ENCODE measurements around the gene CTDSP1. TPM values are rescaled to one million over a fixed set of nuclear protein-coding genes. Genes with fewer than 3 reads are reported as not detected.

CTDSP1 gene
- polyA plus RNA-seq, 1 donor from 2014 or later: 0.97 TPM

GRCh38 chr2:218435003-218435982 lies 35.6 kb downstream of the CTDSP1 start:
- H3K4me3 ChIP-seq (ENCODE audit: low read length): no peak overlapping the region
- H3K27ac ChIP-seq (ENCODE audit: low read length): no peak overlapping the region
- H3K27me3 ChIP-seq (ENCODE audit: insufficient read depth, low read depth, low read length): no peaks in the 10 kb centered on the region
- H3K79me2 ChIP-seq (replicated peaks; ENCODE audit: insufficient read depth, low read length): no peaks in the 10 kb centered on the region
- H3K36me3 ChIP-seq (ENCODE audit: insufficient read depth, low read length): no peaks in the 10 kb centered on the region
- H3K9ac ChIP-seq (ENCODE audit: low read length): no peak overlapping the region
- TF ChIP-seq EZH2 (IDR thresholded peaks at IDR 0.05; ENCODE audit: borderline replicate concordance, insufficient read depth, low read length, poor library complexity, severe bottlenecking): no peak
- no peak for TF ChIP-seq POLR2AphosphoS5 (IDR thresholded peaks at IDR 0.05)
- TF ChIP-seq EP300 (conservative IDR thresholded peaks at IDR 0.05; ENCODE audit: poor library complexity, severe bottlenecking): no peak
- no peak for TF ChIP-seq REST (IDR thresholded peaks at IDR 0.05; ENCODE audit: borderline replicate concordance)
- no peak for TF ChIP-seq SMC3 (conservative IDR thresholded peaks at IDR 0.05; ENCODE audit: poor library complexity)
- TF ChIP-seq RAD21 (conservative IDR thresholded peaks at IDR 0.05): no peak
- TF ChIP-seq MXI1 (conservative IDR thresholded peaks at IDR 0.05; ENCODE audit: poor library complexity, severe bottlenecking): no peak
- TF ChIP-seq CTCF (IDR thresholded peaks at IDR 0.05; ENCODE audit: poor library complexity, severe bottlenecking): no peak
- no peak for TF ChIP-seq TAF1 (IDR thresholded peaks at IDR 0.05; ENCODE audit: low read depth)
- no peaks in the 10 kb centered on the region for H3F3A ChIP-seq (ENCODE audit: insufficient read depth, low read length, poor library complexity, severe bottlenecking)
- no peaks in the 10 kb centered on the region for H4K20me1 ChIP-seq (ENCODE audit: insufficient read depth)
- H3K9me2 ChIP-seq (ENCODE audit: insufficient read depth, low read length): no peaks in the 10 kb centered on the region
- no peak overlapping the region for H3K4me2 ChIP-seq (ENCODE audit: low read length)
- no peaks in the 10 kb centered on the region for H3K9me3 ChIP-seq (ENCODE audit: low read length)
- H2AFZ ChIP-seq (ENCODE audit: low read depth, low read length): no peak overlapping the region

GRCh38 chr2:218436992-218437391 lies 37.3 kb downstream of the CTDSP1 start:
- H4K20me1 ChIP-seq (ENCODE audit: insufficient read depth): no peaks in the 10 kb centered on the region
- TF ChIP-seq EZH2 (IDR thresholded peaks at IDR 0.05; ENCODE audit: borderline replicate concordance, insufficient read depth, low read length, poor library complexity, severe bottlenecking) (no peak), TAF1 (IDR thresholded peaks at IDR 0.05; ENCODE audit: low read depth) (no peak), CTCF (IDR thresholded peaks at IDR 0.05; ENCODE audit: poor library complexity, severe bottlenecking) (no peak)

More at GRCh38 chr2:218436992-218437391, 37.3 kb downstream of the CTDSP1 start:
- no peaks in the 10 kb centered on the region for H3K36me3 ChIP-seq (ENCODE audit: insufficient read depth, low read length)
- no peak overlapping the region for H3K4me3 ChIP-seq (ENCODE audit: low read length)
- H3K27me3 ChIP-seq (ENCODE audit: insufficient read depth, low read depth, low read length): no peaks in the 10 kb centered on the region
- no peaks in the 10 kb centered on the region for H3K9me3 ChIP-seq (ENCODE audit: low read length)
- no peaks in the 10 kb centered on the region for H3K79me2 ChIP-seq (replicated peaks; ENCODE audit: insufficient read depth, low read length)
- no peak overlapping the region for H2AFZ ChIP-seq (ENCODE audit: low read depth, low read length)
- H3F3A ChIP-seq (ENCODE audit: insufficient read depth, low read length, poor library complexity, severe bottlenecking): no peaks in the 10 kb centered on the region
- no peak overlapping the region for H3K27ac ChIP-seq (ENCODE audit: low read length)
- H3K9me2 ChIP-seq (ENCODE audit: insufficient read depth, low read length): no peaks in the 10 kb centered on the region
- H3K4me2 ChIP-seq (ENCODE audit: low read length): no peak overlapping the region
- H3K9ac ChIP-seq (ENCODE audit: low read length): no peak overlapping the region
